Activated CD8-positive, alpha-beta memory T cell treated with anti-CD3 and anti-CD28 coated beads for 36 hours (primary cell): ENCODE measurements around the gene HYAL1. TPM values are rescaled to one million over a fixed set of nuclear protein-coding genes. Genes with fewer than 3 reads are reported as not detected.
"Not testable (repeated sequence)": the region's sequence is repeated elsewhere in the genome, so short reads cannot be mapped to it uniquely, and the experiment has no call there.

Experiments
- CTCF ChIA-PET: fragments of 350-600 bp; sonication (Branson Sonifier 250); formaldehyde crosslinking; loops from one replicate; lab custom pipeline; 2021; ENCODE audit warnings: antibody characterized with exemption; lab: Charles Lee
- POLR2A ChIA-PET: fragments of 350-600 bp; sonication (Branson Sonifier 250); formaldehyde crosslinking; loops from one replicate; lab custom pipeline; 2021; ENCODE audit warnings: antibody characterized with exemption; lab: Charles Lee
- total RNA-seq, 2 experiments: library from RNA; stranded (reverse); gene quantifications; one replicate each; pipeline ENCODE4 v1.2.3, GENCODE V29; 2021

Gene HYAL1
- total RNA-seq, 2 experiments from 2014 or later, result 0.36 TPM; not detected in 1

GRCh38 chr3:50264383-50264963 is 38.9 kb downstream of the HYAL1 start:
- CTCF ChIA-PET, result interaction anchor here (0.7 to 1.5 kb wide), 5 partner anchors 9 to 70 kb away, joined by 3 to 6 read pairs (median 3); no protein-coding TSS in a partner anchor

GRCh38 chr3:50263478-50264382 is 39.6 kb downstream of the HYAL1 start:
- POLR2A ChIA-PET, result interaction anchor here (0.7 kb wide), 1 partner anchor 549 kb away, joined by 10 read pairs; no protein-coding TSS in a partner anchor
- CTCF ChIA-PET, result interaction anchor here (0.7 to 1.5 kb wide), 6 partner anchors 14 to 71 kb away, joined by 3 to 6 read pairs (median 3); no protein-coding TSS in a partner anchor

More at GRCh38 chr3:50264383-50264963, 38.9 kb downstream of the HYAL1 start:
- POLR2A ChIA-PET, result no interaction called here

GRCh38 chr3:50262778-50263177 is 40.6 kb downstream of the HYAL1 start:
- POLR2A ChIA-PET, result interaction anchor here (0.7 kb wide), 1 partner anchor 548 kb away, joined by 10 read pairs; no protein-coding TSS in a partner anchor

GRCh38 chr3:50262200-50262599 is 41.2 kb downstream of the HYAL1 start:
- POLR2A ChIA-PET, result not testable (repeated sequence)
- CTCF ChIA-PET, result interaction anchor here (4.9 kb wide), 1 partner anchor 13 kb away, joined by 62 read pairs; no protein-coding TSS in a partner anchor

More at GRCh38 chr3:50262778-50263177, 40.6 kb downstream of the HYAL1 start:
- CTCF ChIA-PET, result interaction anchor here (1.1 to 1.5 kb wide), 2 partner anchors 13 to 70 kb away, joined by 3 to 4 read pairs; no protein-coding TSS in a partner anchor

- POLR2A ChIA-PET, result no interaction called here
Observed at GRCh38 chr3:50261505-50261904, 41.9 kb downstream of the HYAL1 start.

GRCh38 chr3:50260942-50261441 is 42.4 kb downstream of the HYAL1 start:
- ChIA-PET CTCF (interaction anchor here (1.6 to 4.9 kb wide), 4 partner anchors 9 to 33 kb away, joined by 4 to 62 read pairs (median 38); partner anchors contain the start of gene SEMA3B), POLR2A (interaction anchor here (0.7 to 1.2 kb wide), 2 partner anchors 18 to 67 kb away, joined by 3 to 4 read pairs; partner anchors contain the start of gene TUSC2)

More at GRCh38 chr3:50261505-50261904, 41.9 kb downstream of the HYAL1 start:
- CTCF ChIA-PET, result interaction anchor here (4.5 to 4.9 kb wide), 2 partner anchors 13 to 33 kb away, joined by 47 to 62 read pairs; no protein-coding TSS in a partner anchor

- CTCF ChIA-PET, result interaction anchor here (0.6 to 4.9 kb wide), 19 partner anchors 9 to 76 kb away, joined by 3 to 62 read pairs (median 5); partner anchors contain the start of genes GNAI2 and SEMA3B
- POLR2A ChIA-PET, result interaction anchor here (0.6 to 1.2 kb wide), 7 partner anchors 9 to 1650 kb away, joined by 3 to 5 read pairs (median 4); partner anchors contain the start of gene TUSC2
Observed at GRCh38 chr3:50260027-50260941, 43.1 kb downstream of the HYAL1 start.

- ChIA-PET CTCF (interaction anchor here (0.8 to 4.9 kb wide), 19 partner anchors 10 to 77 kb away, joined by 3 to 62 read pairs (median 5); partner anchors contain the start of genes GNAI2, IFRD2 and SEMA3B), POLR2A (interaction anchor here (0.6 to 0.8 kb wide), 8 partner anchors 8 to 1650 kb away, joined by 3 to 11 read pairs (median 4); no protein-coding TSS in a partner anchor)
Observed at GRCh38 chr3:50259432-50260026, 43.8 kb downstream of the HYAL1 start.

- ChIA-PET POLR2A (interaction anchor here (0.6 kb wide), 1 partner anchor 1134 kb away, joined by 3 read pairs; no protein-coding TSS in a partner anchor), CTCF (interaction anchor here (0.9 to 4.9 kb wide), 12 partner anchors 10 to 65 kb away, joined by 3 to 62 read pairs (median 10); partner anchors contain the start of genes GNAI2 and IFRD2)
Observed at GRCh38 chr3:50258979-50259378, 44.4 kb downstream of the HYAL1 start.

- ChIA-PET POLR2A (interaction anchor here (1.3 kb wide), 1 partner anchor 11 kb away, joined by 3 read pairs; no protein-coding TSS in a partner anchor), CTCF (interaction anchor here (2.5 to 4.9 kb wide), 6 partner anchors 9 to 64 kb away, joined by 13 to 62 read pairs (median 24); partner anchors contain the start of gene GNAI2)
Observed at GRCh38 chr3:50258029-50258680, 45.2 kb downstream of the HYAL1 start.

- POLR2A ChIA-PET, result interaction anchor here (1.3 kb wide), 1 partner anchor 11 kb away, joined by 3 read pairs; no protein-coding TSS in a partner anchor
Observed at GRCh38 chr3:50256978-50257890, 46.1 kb downstream of the HYAL1 start.

GRCh38 chr3:50255251-50255615 is 48.1 kb downstream of the HYAL1 start:
- POLR2A ChIA-PET, result no interaction called here

More at GRCh38 chr3:50256978-50257890, 46.1 kb downstream of the HYAL1 start:
- CTCF ChIA-PET, result interaction anchor here (0.6 to 4.9 kb wide), 13 partner anchors 8 to 64 kb away, joined by 3 to 62 read pairs (median 10); partner anchors contain the start of gene GNAI2

GRCh38 chr3:50254577-50255250 is 48.7 kb downstream of the HYAL1 start:
- POLR2A ChIA-PET, result no interaction called here
- CTCF ChIA-PET, result interaction anchor here (2.7 kb wide), 1 partner anchor 27 kb away, joined by 11 read pairs; no protein-coding TSS in a partner anchor

More at GRCh38 chr3:50255251-50255615, 48.1 kb downstream of the HYAL1 start:
- CTCF ChIA-PET, result interaction anchor here (1.0 to 2.7 kb wide), 3 partner anchors 9 to 60 kb away, joined by 3 to 11 read pairs (median 10); no protein-coding TSS in a partner anchor

GRCh38 chr3:50251220-50251619 is 52.2 kb downstream of the HYAL1 start:
- CTCF ChIA-PET, result interaction anchor here (0.8 to 8.5 kb wide), 4 partner anchors 8 to 55 kb away, joined by 3 to 133 read pairs (median 32); no protein-coding TSS in a partner anchor
- POLR2A ChIA-PET, result interaction anchor here (0.8 kb wide), 1 partner anchor 9 kb away, joined by 4 read pairs; no protein-coding TSS in a partner anchor
